HEK293T (cell line): ENCODE data around the gene PSMB1.

Source experiments
- ARNT ChIP-seq: fragments of 450-650 bp; IDR thresholded peaks from 2 replicates; pipeline ENCODE4 v1.6.1; 2017; ENCODE audit warnings: mild to moderate bottlenecking
- BHLHE40 ChIP-seq: fragments of 450-650 bp; IDR thresholded peaks from 2 replicates; pipeline ENCODE4 v1.6.1; 2016; ENCODE audit warnings: mild to moderate bottlenecking, moderate library complexity, borderline replicate concordance
- ELF4 ChIP-seq: fragments of 450-650 bp; IDR thresholded peaks from 2 replicates; pipeline ENCODE4 v1.6.1; 2017; ENCODE audit warnings: antibody characterized with exemption
- FOXK2 ChIP-seq: fragments of 450-650 bp; IDR thresholded peaks from 2 replicates; pipeline ENCODE4 v1.6.1; 2016; ENCODE audit warnings: mild to moderate bottlenecking
- FOXM1 ChIP-seq: fragments of 450-650 bp; IDR thresholded peaks from 2 replicates; pipeline ENCODE4 v1.6.1; 2017; ENCODE audit warnings: mild to moderate bottlenecking, borderline replicate concordance
- HDGF ChIP-seq: fragments of 450-650 bp; IDR thresholded peaks from 2 replicates; pipeline ENCODE4 v1.6.1; 2017; ENCODE audit warnings: antibody characterized with exemption, borderline replicate concordance
- LEF1 ChIP-seq: fragments of 450-650 bp; IDR thresholded peaks from 2 replicates; pipeline ENCODE4 v1.6.1; 2017; ENCODE audit warnings: mild to moderate bottlenecking, borderline replicate concordance
- SP1 ChIP-seq: fragments of 450-650 bp; IDR thresholded peaks from 2 replicates; pipeline ENCODE4 v1.6.1; 2017
- SUZ12 ChIP-seq: fragments of 450-650 bp; IDR thresholded peaks from 2 replicates; pipeline ENCODE4 v1.6.1; 2016; ENCODE audit warnings: mild to moderate bottlenecking
- TARDBP ChIP-seq: fragments of 450-650 bp; IDR thresholded peaks from 2 replicates; pipeline ENCODE4 v1.6.1; 2016
- ZNF384 ChIP-seq: fragments of 450-650 bp; IDR thresholded peaks from 2 replicates; pipeline ENCODE4 v1.6.1; 2016

DNA sequence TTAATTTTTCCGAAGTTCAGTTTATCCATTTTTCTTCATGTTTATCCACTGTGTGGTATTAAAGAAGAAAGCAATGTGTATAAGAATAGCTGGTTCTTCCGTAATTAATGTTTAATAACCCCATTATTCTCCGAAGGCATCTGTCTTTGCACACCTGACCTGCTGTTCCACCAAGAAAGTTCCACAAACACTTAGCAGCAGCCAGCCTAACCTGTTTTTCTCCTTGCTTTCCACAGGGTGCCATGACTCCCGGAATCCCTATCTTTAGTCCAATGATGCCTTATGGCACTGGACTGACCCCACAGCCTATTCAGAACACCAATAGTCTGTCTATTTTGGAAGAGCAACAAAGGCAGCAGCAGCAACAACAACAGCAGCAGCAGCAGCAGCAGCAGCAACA, 8.4 kb upstream of the PSMB1 start:
- TF ChIP-seq SP1 (no peak), FOXM1 (no peak), LEF1 (no peak), FOXK2 (no peak), TARDBP (no peak), ZNF384 (no peak), ELF4 (no peak), ARNT (no peak), SUZ12 (no peak), BHLHE40 (no peak), HDGF (no peak)
